Mucosa of gallbladder (tissue), 1 donor: ENCODE results near the gene ANKRD34C. TPM values are rescaled to one million over a fixed set of nuclear protein-coding genes. Genes with fewer than 3 reads are reported as not detected.

ENCODE experiments used
- DNase-seq: peaks from one replicate; pipeline ENCODE4 v3.0.0-alpha.2; 2020; ENCODE audit warnings: low spot score
- total RNA-seq: library from RNA; stranded (reverse); gene quantifications from one replicate; pipeline ENCODE4 v1.2.1, GENCODE V29; 2021
- donor health status: DM: no; HTN: no; CAD: no.

Gene ANKRD34C
- total RNA-seq, result not detected

GRCh38 chr15:79282371-79283251, at the start of gene ANKRD34C:
Gene ANKRD34C, plus strand, starts transcription at chr15:79282722. Its CDS starts 10,563 bp downstream, at chr15:79293285.
- no peak for DNase-seq

- no peak for DNase-seq
Observed at GRCh38 chr15:79233236-79233635, 49.3 kb upstream of the ANKRD34C start.

GRCh38 chr15:79240036-79240435, 42.5 kb upstream of the ANKRD34C start:
- DNase-seq, result no peak

- no peak for DNase-seq
Observed at GRCh38 chr15:79243723-79244122, 38.8 kb upstream of the ANKRD34C start.

GRCh38 chr15:79244876-79245275, 37.6 kb upstream of the ANKRD34C start:
- no peak for DNase-seq

- no peak for DNase-seq
Observed at GRCh38 chr15:79248183-79248582, 34.3 kb upstream of the ANKRD34C start.

GRCh38 chr15:79257454-79257853, 25.1 kb upstream of the ANKRD34C start:
- no peak for DNase-seq

GRCh38 chr15:79261836-79262235, 20.7 kb upstream of the ANKRD34C start:
- no peak for DNase-seq

GRCh38 chr15:79265167-79265566, 17.4 kb upstream of the ANKRD34C start:
- no peak for DNase-seq

- DNase-seq, result no peak
Observed at GRCh38 chr15:79265987-79266579, 16.4 kb upstream of the ANKRD34C start.

GRCh38 chr15:79283252-79284048, 928 bp downstream of the ANKRD34C start:
- DNase-seq, result peak; percentile 32

- DNase-seq, result no peak
Observed at GRCh38 chr15:79290642-79291275, 8.2 kb downstream of the ANKRD34C start.

GRCh38 chr15:79292011-79292410, 9.5 kb downstream of the ANKRD34C start:
- no peak for DNase-seq

- DNase-seq, result no peak
Observed at GRCh38 chr15:79294075-79294474, 11.6 kb downstream of the ANKRD34C start.

GRCh38 chr15:79296583-79296982, 14.1 kb downstream of the ANKRD34C start:
- DNase-seq, result no peak

GRCh38 chr15:79299126-79299840, 16.8 kb downstream of the ANKRD34C start:
- DNase-seq, result no peak

- no peak for DNase-seq
Observed at GRCh38 chr15:79299841-79300235, 17.3 kb downstream of the ANKRD34C start.

GRCh38 chr15:79307251-79307650, 24.7 kb downstream of the ANKRD34C start:
- DNase-seq, result no peak

GRCh38 chr15:79308874-79309273, 26.4 kb downstream of the ANKRD34C start:
- DNase-seq, result no peak

- no peak for DNase-seq
Observed at GRCh38 chr15:79310612-79310984, 28.1 kb downstream of the ANKRD34C start.
